Measurements from ENCODE around the gene CORO2A.

Gene CORO2A

DNA sequence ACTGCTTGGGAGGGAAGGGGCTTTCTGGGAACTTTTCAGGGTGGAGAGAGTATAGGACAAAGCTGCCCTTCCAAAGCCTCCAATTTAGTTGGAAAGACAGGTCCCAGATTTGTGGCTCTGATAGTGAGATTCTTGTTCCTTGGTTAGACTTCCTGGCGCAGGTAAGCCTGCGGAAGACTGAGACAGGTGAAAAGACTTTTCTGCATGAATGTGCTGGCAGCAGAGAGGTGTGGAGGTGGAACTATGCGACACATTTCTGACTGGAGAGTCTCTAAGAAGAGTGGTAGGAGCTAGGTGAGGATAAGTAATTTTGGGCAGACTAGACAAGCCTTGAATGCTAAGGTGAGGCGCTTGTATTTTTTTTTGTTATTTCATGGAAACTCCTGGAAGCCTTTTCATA lies 106.0 kb downstream of the CORO2A start:
- TF ChIP-seq, protein P1, sequence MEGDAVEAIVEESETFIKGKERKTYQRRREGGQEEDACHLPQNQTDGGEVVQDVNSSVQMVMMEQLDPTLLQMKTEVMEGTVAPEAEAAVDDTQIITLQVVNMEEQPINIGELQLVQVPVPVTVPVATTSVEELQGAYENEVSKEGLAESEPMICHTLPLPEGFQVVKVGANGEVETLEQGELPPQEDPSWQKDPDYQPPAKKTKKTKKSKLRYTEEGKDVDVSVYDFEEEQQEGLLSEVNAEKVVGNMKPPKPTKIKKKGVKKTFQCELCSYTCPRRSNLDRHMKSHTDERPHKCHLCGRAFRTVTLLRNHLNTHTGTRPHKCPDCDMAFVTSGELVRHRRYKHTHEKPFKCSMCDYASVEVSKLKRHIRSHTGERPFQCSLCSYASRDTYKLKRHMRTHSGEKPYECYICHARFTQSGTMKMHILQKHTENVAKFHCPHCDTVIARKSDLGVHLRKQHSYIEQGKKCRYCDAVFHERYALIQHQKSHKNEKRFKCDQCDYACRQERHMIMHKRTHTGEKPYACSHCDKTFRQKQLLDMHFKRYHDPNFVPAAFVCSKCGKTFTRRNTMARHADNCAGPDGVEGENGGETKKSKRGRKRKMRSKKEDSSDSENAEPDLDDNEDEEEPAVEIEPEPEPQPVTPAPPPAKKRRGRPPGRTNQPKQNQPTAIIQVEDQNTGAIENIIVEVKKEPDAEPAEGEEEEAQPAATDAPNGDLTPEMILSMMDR (IDR thresholded peaks at IDR 0.05; ENCODE audit: borderline replicate concordance, insufficient read depth, low read depth, low read length), result no peak
- H3K4me3 ChIP-seq (ENCODE audit: low read depth, low read length), result no peak overlapping the region

- TF ChIP-seq, protein P1 (IDR thresholded peaks at IDR 0.05; ENCODE audit: borderline replicate concordance, insufficient read depth, low read depth, low read length), result no peak
- H3K4me3 ChIP-seq (ENCODE audit: low read depth, low read length), result no peak overlapping the region
These were observed 106.5 kb downstream of the CORO2A start for GRCh38 chr9:98085944-98086343.

DNA sequence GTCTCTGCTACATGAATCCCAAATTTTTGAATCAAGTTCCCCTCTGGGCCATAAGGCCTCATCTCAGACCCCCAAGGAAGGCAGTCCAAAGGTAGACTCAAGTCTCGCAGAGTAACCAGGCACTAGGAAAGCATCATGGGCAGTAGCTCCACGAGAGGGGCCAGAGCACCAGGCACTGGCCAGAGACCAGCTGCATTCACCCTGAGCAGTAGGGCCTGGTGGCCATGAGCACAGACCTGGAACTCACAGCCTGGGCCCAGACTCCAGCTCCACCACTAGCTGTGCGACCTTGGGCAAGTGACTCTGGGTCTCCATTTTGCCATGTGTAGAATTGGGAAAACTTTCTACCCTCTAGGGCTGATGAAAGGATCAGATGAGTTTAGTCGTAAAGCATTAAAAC lies 107.4 kb downstream of the CORO2A start:
- TF ChIP-seq, protein P1 (IDR thresholded peaks at IDR 0.05; ENCODE audit: borderline replicate concordance, insufficient read depth, low read depth, low read length), result no peak
- no peak overlapping the region for H3K4me3 ChIP-seq (ENCODE audit: low read depth, low read length)

DNA sequence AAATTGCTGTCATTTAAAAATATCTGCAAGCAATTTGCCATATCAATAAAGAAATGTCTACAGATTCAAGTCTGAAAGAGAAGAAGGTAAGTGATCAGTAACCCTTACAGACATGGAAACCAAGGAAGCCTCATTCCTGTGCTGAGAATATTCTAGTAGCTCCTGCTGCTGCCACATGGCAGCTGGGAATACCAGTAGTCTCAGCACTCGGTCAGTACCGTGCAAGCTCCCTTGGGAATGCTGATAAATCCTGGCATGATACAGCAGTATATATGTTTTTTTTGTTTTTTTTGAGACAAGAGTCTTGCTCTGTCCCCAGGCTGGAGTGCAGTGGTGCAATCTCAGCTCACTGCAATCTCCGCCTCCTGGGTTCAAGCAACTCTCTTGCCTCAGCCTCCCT lies 108.0 kb downstream of the CORO2A start:
- TF ChIP-seq, protein P1 (IDR thresholded peaks at IDR 0.05; ENCODE audit: borderline replicate concordance, insufficient read depth, low read depth, low read length), result no peak
- H3K4me3 ChIP-seq (ENCODE audit: low read depth, low read length), result no peak overlapping the region

GRCh38 chr9:98083566-98084183 lies 108.8 kb downstream of the CORO2A start:
- TF ChIP-seq, protein P1 (IDR thresholded peaks at IDR 0.05; ENCODE audit: borderline replicate concordance, insufficient read depth, low read depth, low read length), result no peak
- no peak overlapping the region for H3K4me3 ChIP-seq (ENCODE audit: low read depth, low read length)

GRCh38 chr9:98083061-98083501 lies 109.4 kb downstream of the CORO2A start:
- H3K4me3 ChIP-seq (ENCODE audit: low read depth, low read length), result no peak overlapping the region
- TF ChIP-seq, protein P1 (IDR thresholded peaks at IDR 0.05; ENCODE audit: borderline replicate concordance, insufficient read depth, low read depth, low read length), result no peak

DNA sequence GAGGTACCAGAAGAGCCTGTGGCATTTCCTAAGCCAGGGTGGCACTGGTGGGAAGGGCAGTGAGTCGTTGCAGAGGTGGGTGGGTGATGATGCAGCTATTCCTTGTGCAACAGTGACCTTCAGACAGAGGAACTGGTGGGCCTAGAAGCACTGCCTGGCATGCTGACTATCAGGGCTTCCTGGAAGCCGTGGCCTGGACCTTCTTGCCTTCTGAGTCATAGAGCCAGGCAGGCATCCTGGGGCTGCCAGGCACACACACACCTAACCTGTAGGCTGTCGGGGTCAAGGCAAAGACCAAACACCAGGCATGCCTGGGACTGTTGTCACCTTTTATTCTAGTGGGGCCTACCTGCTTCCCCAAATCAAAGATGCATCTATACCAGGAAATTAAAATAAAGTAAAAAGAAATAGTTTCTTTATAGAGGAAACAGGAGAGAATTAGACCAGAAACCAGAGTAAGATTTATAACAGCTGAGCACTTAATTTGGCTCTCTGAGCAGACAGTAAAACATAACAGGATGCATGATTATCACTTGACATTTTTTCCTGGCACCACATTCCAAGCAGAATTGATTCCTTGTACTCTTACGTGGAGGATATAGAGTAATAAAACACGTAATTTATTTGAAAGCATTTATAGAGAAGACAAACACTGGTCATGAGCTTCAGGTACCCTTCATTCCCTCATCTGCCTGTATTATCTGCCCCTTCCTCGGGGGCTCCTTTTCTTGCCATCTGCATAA lies 110.8 kb downstream of the CORO2A start:
- no peak overlapping the region for H3K4me3 ChIP-seq (ENCODE audit: low read depth, low read length)
- TF ChIP-seq, protein P1 (IDR thresholded peaks at IDR 0.05; ENCODE audit: borderline replicate concordance, insufficient read depth, low read depth, low read length), result no peak

Measured in GM12875 (cell line).